Left colon (tissue), 2 donors: ENCODE data around the gene GPR183. TPM values are rescaled to one million over a fixed set of nuclear protein-coding genes. Genes with fewer than 3 reads are reported as not detected.

ENCODE experiments used
- ATAC-seq: fragments of 200-7000 bp; cut with Tn5 transposase; one replicate; pipeline ENCODE4 v1.9.1; 2020; ENCODE audit warnings: mild to moderate bottlenecking, moderate library complexity
- DNase-seq, 2 donors: peaks; one replicate each; pipeline ENCODE4 v3.0.0-alpha.2; 2020
- intact Hi-C, 2 donors: fragments of 100-400 bp; cut with DNase I in 1 of 2; cut with micrococcal nuclease in 1 of 2; formaldehyde crosslinking; loops; one replicate each; pipeline versions ENCODE4 v1.11.2 to v1.14.0; 2022; cut with DNase I, micrococcal nuclease
- total RNA-seq, 2 donors: library from RNA; stranded (reverse); fragmentation: NEBNext Ultra II Directional; extraction: Animal tissue kit (Norgen Biotek cat#: 25700); gene quantifications; one replicate each; pipeline ENCODE4 v1.2.1, GENCODE V29; 2021
- donor health status: DM: no; HTN: no; CAD: no.
- donor health status: DM: yes; HTN: yes; CAD: no.

Gene GPR183
- total RNA-seq, 2 donors from 2014 or later, result 2.5 to 6.4 TPM

DNA sequence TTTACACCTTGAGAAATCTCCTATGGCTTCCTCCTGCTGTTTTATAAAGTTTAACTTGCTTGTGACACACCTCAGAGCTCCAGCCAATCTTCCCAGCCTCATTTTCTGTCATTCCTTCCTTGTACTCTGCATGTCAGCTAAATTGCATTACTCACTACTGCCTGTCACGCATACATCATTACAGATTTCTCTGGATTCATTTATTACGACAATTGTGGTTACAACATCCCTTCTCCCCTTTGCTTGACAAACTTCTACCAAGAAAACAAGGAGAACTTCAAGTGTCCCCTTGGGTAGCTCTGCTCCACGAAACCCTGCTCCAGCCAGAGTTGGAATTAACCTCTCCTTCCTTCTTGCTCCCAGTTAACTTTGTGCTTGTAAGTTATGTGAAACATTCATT is 27.0 kb downstream of the GPR183 start:
- intact Hi-C loops, result no loop called here
- DNase-seq (no peak), ATAC-seq (peak; percentile 94)

DNA sequence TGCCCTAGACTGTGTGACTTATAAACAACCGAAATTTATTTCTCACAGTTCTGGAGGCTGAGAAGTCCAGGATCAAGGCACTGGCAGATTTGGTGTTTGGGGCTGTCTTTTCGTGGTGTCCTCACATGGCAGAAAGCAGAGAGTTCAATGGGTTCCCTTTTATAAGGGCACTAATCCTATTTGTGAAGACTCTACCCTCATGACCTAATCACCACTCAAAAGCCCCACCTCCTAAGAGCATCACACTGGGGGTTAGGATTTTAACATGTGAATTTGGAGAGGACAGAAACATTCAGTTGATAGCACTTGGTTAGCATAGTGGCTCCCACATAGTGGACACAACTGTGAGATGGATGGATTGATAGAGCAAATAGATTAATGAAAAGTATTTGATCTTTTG is 27.6 kb downstream of the GPR183 start:
- intact Hi-C loops, result no loop called here
- DNase-seq, result no peak
- peak; percentile 26 for ATAC-seq

DNA sequence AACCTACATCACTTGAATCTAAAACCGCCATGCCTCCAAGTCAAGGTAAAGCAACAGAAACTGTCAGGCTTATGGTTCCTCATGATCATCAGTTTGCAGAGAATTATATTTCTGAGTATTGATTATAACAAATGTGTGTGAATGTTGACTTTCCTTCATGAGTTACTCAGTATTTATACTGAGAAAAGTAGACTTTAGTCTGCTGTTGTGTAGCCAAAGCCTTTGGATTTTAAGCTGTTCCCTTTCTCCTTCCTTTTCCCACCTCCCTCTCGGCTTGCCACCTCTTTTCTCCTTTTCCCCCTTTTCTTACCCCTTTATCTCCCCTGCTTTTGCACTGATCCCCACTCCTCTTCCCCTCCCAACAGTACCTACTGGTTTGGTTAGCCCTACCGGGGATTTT is 28.4 kb downstream of the GPR183 start:
- DNase-seq, result no peak
- intact Hi-C loops, result no loop called here
- no peak for ATAC-seq

DNA sequence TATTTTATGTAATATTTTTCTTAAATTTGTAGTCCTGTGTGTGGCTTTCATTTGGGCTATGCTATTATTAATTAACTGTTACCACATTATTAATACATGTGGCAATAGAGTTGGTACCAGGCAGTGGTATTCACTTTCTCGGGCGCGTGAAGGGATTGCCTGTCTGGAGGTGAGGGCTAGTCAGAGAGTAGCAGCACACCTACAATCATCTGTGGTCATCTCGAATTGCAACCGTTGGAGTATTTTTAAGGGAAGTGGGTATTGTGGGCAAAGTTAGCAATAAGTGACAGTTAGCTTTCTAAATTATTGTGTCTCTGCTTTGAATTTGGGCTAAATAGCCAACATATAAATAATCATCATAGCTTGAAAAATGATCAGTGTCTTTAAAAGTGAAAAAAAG is 29.0 kb downstream of the GPR183 start:
- ATAC-seq, result no peak
- intact Hi-C loops, result no loop called here
- DNase-seq, result no peak

DNA sequence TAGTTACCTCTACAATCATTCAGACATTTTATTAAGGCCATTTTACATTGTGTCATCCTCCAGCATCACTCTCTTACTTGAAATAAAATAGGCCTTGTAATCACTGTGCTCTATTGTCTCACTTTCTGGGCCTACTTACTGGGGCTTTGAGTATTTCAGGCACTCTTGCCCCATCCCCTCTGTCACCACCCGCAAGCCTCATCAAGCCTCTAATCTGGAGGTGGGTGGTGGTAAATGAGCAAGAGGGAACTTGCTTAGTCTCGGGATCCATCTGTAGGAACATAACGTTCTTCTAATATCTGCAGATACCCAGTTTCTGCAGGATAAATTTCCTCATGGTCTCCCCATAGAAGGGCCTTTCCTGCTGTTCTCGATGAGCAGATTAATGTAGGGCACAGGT is 29.6 kb downstream of the GPR183 start:
- DNase-seq (no peak), ATAC-seq (no peak)
- intact Hi-C loops, result no loop called here

DNA sequence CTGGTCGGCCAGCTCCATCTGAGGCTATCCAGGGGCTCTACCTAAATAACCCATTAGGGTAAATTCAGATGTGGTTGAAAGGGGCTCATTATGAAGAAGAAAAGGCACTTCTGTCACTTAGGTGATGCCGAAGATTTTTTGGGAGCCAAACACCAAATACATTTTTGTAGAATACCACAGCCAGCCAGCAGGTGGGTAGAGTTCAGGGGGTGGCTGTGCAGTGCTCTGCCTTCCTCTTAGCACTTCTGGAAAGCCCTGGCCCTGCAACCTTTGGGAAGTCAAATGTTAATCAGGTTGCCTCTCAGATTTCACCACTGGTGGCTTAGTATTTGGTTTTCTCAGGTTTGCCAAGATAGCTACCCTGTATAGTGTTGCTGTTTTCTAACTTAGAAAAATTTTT is 30.5 kb downstream of the GPR183 start:
- ATAC-seq (no peak), DNase-seq (no peak)
- intact Hi-C loops, result no loop called here

DNA sequence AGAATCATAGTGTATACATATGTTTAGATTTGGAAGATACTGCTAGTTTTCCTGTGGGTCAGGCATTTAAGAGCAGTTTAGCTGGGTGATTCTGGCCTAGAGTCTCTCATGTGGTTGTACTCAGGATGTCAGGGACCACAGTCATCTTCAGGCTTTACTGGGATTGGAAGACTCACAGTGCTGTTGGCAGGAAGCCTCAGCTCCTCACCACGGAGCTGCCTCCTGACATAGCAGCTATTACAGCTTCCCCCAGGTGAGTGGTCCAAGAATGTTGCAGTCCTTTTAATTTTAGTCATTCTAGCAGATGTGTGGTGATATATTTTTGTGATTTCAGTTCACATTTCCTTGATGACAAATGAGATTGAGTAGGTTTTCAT is 32.1 kb downstream of the GPR183 start:
- no peak for DNase-seq
- intact Hi-C loops, result no loop called here
- ATAC-seq, result no peak

DNA sequence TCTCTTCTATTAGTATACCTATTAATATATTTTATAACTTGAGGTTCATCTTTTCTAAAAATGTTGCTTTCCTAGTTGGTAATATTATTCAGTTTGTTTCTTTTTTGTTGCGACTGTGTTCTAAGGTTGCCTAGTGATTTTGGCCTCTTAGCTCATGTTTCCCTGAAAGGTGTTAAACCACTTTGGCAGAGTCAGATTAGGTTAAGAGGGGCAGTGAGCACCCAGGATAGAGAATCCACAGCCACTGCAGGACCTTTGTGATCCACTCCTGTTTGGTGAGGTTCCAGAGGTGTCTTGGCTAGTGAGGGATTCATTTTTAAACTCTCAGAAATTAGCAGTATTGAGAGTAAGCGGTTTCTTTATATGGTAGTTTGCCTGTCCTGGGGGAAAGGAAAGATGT is 34.1 kb downstream of the GPR183 start:
- no peak for DNase-seq
- no peak for ATAC-seq

DNA sequence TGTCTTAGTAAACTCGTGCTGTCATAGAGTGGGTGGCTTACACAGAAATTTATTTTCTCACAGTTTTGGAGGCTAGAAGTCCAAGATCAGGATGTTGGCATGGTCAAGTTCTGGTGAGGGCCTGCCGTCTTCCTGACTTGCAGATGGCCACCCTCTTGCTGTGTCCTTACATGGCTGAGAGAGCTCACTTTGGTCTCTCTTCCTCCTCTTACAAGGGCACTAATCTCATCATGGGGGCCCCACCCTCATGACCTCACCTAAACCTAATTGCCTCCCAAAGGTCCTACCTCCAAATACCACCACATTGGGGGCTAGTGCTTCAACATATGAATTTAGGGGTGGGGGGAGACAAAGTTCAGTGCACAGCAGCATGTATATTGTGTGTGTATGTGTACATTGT is 34.7 kb downstream of the GPR183 start:
- ATAC-seq (no peak), DNase-seq (no peak)
- intact Hi-C loops, result no loop called here

More for the DNA sequence above, 34.1 kb downstream of the GPR183 start:
- intact Hi-C loops, result no loop called here

DNA sequence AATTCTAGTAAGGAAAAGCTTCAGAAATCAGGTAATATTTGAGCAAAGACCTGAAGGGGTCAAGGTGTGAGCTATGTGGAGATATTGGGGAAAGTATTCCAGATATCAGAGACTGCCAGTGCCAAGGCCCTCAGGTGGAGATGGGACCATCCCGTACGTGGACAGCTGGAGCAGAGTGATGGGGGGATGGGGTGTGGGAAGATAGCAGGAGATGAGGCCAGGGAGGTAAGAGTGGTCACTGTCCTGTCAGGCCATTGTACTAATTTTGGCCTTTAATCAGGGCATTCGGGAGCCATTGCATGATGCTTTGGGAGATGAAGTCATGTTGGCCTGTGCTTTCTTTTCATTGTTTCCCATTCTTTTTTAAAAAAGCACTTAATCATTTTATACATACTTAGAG is 36.0 kb downstream of the GPR183 start:
- ATAC-seq, result no peak
- DNase-seq, result no peak
- intact Hi-C loops, result no loop called here

DNA sequence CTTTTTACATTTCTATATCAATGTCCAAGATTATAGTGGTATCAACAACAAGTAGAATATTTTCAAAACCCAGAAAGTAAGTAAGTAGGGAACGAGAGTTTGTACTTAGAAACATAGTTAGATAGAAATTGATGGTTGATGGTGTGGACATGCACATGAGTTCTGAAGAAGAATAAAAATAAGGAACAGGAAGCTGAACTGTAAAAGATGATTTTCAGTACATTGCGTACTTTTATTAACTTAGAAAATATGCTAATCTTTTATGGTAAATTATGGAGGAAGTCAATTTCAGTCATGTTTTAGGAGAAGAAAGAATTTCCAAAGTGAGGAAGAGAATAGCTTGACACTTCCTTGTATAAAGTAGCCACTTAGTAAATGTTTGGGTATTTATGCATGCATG is 36.7 kb downstream of the GPR183 start:
- intact Hi-C loops, result no loop called here
- DNase-seq (no peak), ATAC-seq (no peak)

DNA sequence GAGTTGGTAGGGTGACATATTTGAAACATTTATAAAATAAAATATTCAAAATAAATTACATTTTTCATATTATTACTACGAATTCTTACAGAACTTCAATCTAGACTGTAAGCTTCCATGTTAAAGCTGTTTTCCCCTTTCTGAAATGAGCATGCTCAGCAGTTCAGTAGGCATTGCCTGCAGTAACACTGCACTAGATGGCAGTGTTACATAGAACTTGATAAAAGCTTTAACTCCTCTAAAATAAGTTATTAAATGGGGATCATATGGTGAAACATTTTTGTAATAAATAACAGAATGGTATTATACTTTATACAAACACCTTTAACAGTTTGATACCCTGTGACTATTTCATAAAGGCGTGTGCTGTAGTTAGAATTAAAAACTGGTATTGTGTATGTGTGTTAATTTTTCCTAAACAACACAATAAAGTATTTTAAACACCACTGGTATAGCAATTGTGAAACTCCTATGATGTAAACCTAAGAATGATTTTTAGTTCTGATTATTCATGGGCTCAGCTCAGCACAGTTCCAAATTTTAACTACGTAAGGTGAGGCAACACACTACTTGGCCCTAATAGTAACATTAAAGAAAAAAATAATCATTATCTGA is 37.5 kb downstream of the GPR183 start:
- intact Hi-C loops, result loop anchor here in 1 of 2 donors (5.0 kb wide), 2 partner anchors 92 to 168 kb away; no protein-coding TSS in a partner anchor
- no peak for DNase-seq
- ATAC-seq, result peak; percentile 73

DNA sequence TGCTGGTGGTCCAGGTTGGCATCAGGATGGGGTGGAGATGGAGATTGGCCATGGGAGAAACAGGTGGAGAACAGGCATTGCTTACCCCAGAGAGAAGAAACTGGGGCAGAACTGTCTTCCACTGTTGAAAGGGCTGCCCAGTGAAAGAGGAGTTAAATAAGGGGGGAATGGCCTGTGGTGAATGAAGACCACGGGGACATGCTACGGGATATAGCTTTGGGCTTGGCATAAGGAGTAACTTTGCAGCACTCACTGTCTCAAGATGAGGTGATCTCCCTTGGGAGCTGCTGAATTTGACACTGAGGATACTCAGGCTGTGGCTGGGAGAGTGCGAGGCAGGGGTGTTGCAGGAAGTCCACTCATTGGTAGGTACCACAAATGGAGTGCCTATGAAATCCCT is 38.4 kb downstream of the GPR183 start:
- DNase-seq (no peak), ATAC-seq (no peak)
- intact Hi-C loops, result loop anchor here in 1 of 2 donors (5.0 kb wide), 2 partner anchors 92 to 168 kb away; no protein-coding TSS in a partner anchor

DNA sequence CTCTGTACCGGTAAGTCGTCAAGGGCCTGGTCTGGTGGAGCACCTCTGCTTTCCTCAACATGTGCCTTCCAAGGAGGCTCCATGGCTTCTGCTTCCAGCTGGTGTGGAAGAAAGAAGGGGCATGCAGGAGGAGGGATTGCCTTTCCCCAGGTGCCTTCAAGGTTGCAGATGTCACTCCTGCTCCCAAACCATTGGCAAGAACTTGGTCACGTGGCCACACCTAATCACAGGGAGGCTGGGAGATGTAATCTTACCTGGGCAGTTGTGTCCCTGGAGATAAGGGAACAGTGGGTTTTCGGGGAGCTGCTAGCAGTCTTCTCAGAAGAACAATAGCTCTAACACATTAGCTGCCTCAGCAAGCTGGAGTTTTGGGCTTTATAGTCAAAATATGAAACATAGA is 39.3 kb downstream of the GPR183 start:
- no peak for DNase-seq
- no peak for ATAC-seq
- intact Hi-C loops, result loop anchor here in 1 of 2 donors (5.0 kb wide), 2 partner anchors 91 to 169 kb away; no protein-coding TSS in a partner anchor

DNA sequence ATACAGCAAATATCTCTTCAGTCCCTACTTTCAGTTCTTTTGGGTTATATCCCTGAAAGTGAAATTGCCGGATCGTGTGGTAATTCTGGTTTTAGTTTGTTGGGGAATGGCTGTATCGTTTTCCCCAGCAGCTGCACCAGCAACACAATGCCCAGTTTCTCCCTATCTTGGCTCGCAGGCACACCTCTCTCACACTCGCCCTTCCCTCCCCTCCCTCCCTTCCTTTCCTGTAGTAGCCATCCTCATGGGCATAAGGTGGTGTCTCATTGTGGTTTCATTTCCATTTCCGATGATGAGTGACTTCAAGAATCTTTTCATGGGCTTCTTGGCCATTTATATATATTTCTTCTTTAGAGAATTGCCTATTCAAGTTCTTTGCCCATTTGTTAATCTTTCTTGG is 40.4 kb downstream of the GPR183 start:
- no peak for ATAC-seq
- no peak for DNase-seq
- intact Hi-C loops, result loop anchor here in 1 of 2 donors (5.0 kb wide), 2 partner anchors 90 to 170 kb away; no protein-coding TSS in a partner anchor

DNA sequence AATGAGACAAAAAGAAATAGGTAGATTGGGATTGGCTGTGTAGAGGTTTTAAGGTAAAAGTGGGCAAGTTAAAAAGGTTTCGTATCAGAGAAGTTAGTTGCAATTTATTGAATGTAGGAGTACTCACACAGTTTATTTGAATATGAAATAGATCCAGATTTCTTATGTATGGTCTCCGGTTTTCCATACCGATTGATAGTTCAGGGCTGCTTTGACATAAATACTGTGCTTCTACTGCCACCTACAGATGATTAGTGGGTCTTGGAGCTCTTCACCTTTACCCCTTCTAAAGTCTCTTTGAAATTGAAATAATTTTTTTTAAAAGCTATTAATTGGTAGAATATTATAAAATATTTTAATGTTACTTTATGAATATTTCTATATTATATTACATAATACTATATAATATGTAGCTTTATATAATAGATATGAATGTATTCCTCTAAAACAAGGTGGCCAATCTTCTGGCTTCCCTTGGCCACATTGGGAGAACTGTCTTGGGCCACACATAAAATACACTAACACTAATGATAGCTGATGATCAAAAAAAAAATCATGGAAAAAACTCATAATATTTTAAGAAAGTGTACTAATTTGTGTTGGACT is 41.3 kb downstream of the GPR183 start:
- DNase-seq (no peak), ATAC-seq (peak; percentile 80)
- intact Hi-C loops, result loop anchor here in 1 of 2 donors (5.0 kb wide), 2 partner anchors 89 to 171 kb away; no protein-coding TSS in a partner anchor

DNA sequence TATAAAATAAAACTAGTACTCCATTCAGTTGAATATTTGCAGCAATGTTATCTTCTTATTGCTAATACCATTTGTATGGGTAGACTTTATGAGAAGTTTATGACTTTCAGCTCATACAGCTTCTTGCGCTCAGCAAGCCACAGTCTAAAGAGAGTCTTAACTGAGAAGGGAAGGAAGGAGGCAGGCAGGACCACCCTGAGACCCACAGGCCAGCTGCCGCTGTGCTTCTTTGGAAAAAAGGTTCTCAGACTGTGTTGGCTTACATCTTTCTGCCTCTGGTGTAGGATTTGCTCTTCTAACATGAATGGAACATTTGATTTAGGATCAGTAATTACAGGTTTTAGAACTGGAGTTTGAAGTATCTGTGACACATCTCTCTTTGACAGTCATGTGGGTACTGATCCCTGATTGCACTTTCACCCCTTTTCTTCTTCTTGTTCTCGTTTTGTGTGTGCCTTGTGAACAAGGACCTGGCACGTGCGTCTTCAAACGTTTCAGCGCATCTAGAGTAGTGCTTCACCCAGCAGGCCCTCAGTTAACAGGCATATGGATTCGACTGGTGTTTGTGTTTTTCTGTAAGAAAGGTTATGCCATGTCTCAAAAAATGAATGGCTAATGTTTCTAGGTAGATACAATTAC is 41.9 kb downstream of the GPR183 start:
- no peak for DNase-seq
- intact Hi-C loops, result loop anchor here in 1 of 2 donors (5.0 kb wide), 2 partner anchors 88 to 172 kb away; no protein-coding TSS in a partner anchor
- no peak for ATAC-seq

DNA sequence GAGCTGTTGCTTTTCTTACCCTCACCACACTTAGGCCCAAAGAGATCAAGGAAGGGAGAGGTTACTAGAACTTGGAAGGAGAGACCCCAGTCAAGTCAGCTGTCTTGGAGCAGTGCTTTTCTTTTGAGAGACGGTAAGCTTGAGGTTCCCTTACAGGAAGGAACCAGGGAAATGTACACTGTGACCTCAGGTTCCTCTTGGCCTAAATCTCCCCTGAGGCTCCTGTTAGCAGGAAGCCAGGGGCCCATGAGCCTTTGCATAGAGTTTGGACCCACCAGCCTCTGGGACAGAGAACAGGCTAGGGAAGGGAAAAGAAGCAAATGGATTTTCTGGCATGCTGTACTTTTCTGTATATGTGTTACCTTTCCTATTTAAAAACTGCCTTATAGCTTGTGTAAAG is 43.1 kb downstream of the GPR183 start:
- ATAC-seq, result no peak
- intact Hi-C loops, result no loop called here
- no peak for DNase-seq

DNA sequence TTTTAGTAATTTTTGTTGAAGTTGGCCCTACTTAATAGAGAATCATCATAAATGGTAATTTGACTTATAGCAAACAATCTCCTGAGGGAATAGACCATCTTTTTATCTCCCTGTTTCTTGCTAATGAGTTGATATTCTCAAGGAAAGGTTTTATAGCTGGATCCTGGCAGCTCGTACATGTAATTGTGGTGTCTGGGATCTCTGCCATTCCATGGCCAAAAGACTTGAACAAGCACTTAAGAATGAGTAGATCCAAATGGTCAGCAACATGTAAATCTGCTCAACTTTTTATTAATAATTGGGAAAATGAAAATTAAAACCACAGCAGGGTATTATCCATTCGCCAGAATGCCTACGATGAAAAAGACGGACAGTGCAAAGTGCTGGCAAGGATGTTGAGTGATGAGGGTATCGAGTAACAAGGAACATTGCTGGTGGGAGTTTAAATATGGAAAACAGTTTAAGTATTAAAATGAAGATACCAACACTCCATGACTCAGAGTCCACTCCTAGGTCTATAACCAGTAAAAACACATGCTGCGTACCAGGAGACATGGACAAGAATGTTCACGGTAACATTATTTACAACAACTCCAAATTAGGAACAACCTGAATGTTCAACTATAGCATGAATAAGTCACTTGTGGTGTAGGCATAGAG is 43.9 kb downstream of the GPR183 start:
- ATAC-seq, result no peak
- DNase-seq, result no peak
- intact Hi-C loops, result no loop called here

DNA sequence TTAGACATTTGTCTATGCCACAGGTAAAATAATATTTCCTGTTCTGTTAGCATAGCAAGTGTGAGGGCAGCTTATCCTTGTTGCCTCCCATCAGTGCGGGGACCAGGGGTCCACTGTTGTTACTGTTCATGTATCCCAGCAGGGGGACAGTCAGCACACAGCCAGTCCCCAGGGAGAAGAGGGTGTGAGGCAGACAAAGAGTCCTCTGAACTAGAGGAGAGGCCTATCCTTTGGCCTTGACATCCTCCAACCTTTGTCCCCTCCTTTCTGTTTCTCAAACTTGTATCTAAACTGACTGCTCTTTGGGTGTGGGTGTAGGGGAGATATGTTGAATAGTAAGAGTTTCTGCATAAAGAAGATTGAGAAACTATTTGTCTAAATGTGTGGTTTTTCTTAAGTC is 46.1 kb downstream of the GPR183 start:
- DNase-seq, result no peak
- ATAC-seq, result no peak
- intact Hi-C loops, result no loop called here
